Astrocyte (in vitro differentiated cells and primary cell): ENCODE measurements around the gene MACROH2A1. TPM values are rescaled to one million over a fixed set of nuclear protein-coding genes. Genes with fewer than 3 reads are reported as not detected.

Source experiments
- DNase-seq: peaks from one replicate; pipeline ENCODE4 v3.0.0-alpha.2; 2010; ENCODE audit warnings: low read depth
- FAIRE-seq: peaks from 2 replicates; lab custom pipeline; 2011; peaks lifted over from hg19 to GRCh38; lab: Jason Lieb, UNC
- H2AFZ ChIP-seq: 2 replicates; pipeline ENCODE4 v1.6.0; 2012; ENCODE audit warnings: low read depth, low read length, inconsistent platforms
- H3K27ac ChIP-seq: 2 replicates; pipeline ENCODE4 v1.5.1; 2011; ENCODE audit warnings: low read depth, low read length, inconsistent platforms
- H3K27me3 ChIP-seq: 2 replicates; pipeline ENCODE4 v1.6.0; 2011; ENCODE audit warnings: low read length, inconsistent platforms; ENCODE audit not compliant: insufficient read depth
- H3K36me3 ChIP-seq: 2 replicates; pipeline ENCODE4 v1.5.1; 2011; ENCODE audit warnings: low read length, inconsistent platforms; ENCODE audit not compliant: insufficient read depth
- H3K4me1 ChIP-seq: 2 replicates; pipeline ENCODE4 v1.5.1; 2011; ENCODE audit warnings: low read length, inconsistent platforms; ENCODE audit not compliant: insufficient read depth
- H3K4me2 ChIP-seq: 2 replicates; pipeline ENCODE4 v1.6.0; 2012; ENCODE audit warnings: low read length, inconsistent platforms
- H3K4me3 ChIP-seq: 2 replicates; pipeline ENCODE4 v1.5.1; 2011; ENCODE audit warnings: low read depth, mild to moderate bottlenecking, low read length, inconsistent platforms; ENCODE audit not compliant: insufficient read depth
- H3K79me2 ChIP-seq: 2 replicates; pipeline ENCODE4 v1.6.0; 2012; ENCODE audit warnings: mild to moderate bottlenecking, low read length, inconsistent platforms; ENCODE audit not compliant: insufficient read depth
- H3K9ac ChIP-seq: 2 replicates; pipeline ENCODE4 v1.6.0; 2012; ENCODE audit warnings: mild to moderate bottlenecking, low read length, inconsistent platforms
- H3K9me3 ChIP-seq: 2 replicates; pipeline ENCODE4 v1.5.1; 2012; ENCODE audit warnings: low read depth, mild to moderate bottlenecking, low read length, inconsistent platforms; ENCODE audit not compliant: insufficient read depth
- H4K20me1 ChIP-seq: 2 replicates; pipeline ENCODE4 v1.6.0; 2012; ENCODE audit warnings: low read length, inconsistent platforms; ENCODE audit not compliant: insufficient read depth
- H3K27ac Mint-ChIP-seq: one replicate; pipeline ENCODE4 v1.8.0; 2021; ENCODE audit warnings: mild to moderate bottlenecking, mixed read lengths; ENCODE audit not compliant: unreplicated experiment
- H3K27me3 Mint-ChIP-seq: one replicate; pipeline ENCODE4 v1.8.0; 2021; ENCODE audit warnings: low read depth, mixed read lengths; ENCODE audit not compliant: unreplicated experiment
- H3K36me3 Mint-ChIP-seq: one replicate; pipeline ENCODE4 v1.8.0; 2021; ENCODE audit warnings: low read depth, mixed read lengths; ENCODE audit not compliant: unreplicated experiment
- H3K4me1 Mint-ChIP-seq: one replicate; pipeline ENCODE4 v1.8.0; 2021; ENCODE audit warnings: low read depth, mixed read lengths; ENCODE audit not compliant: unreplicated experiment
- H3K4me3 Mint-ChIP-seq: one replicate; pipeline ENCODE4 v1.8.0; 2021; ENCODE audit warnings: mild to moderate bottlenecking, moderate library complexity, mixed read lengths; ENCODE audit not compliant: unreplicated experiment
- H3K9me3 Mint-ChIP-seq: one replicate; pipeline ENCODE4 v1.8.0; 2021; ENCODE audit warnings: mild to moderate bottlenecking, mixed read lengths; ENCODE audit not compliant: unreplicated experiment
- CTCF ChIP-seq: IDR thresholded peaks from 2 replicates; pipeline ENCODE4 v1.5.1; 2011; ENCODE audit warnings: low read depth, mild to moderate bottlenecking, inconsistent platforms, low read length, moderate library complexity; ENCODE audit not compliant: insufficient read depth
- EZH2 ChIP-seq: IDR thresholded peaks from 2 replicates; pipeline ENCODE4 v1.6.1; 2012; ENCODE audit warnings: mild to moderate bottlenecking, low read length, inconsistent platforms; ENCODE audit not compliant: insufficient read depth
- total RNA-seq: library from RNA; stranded (reverse); gene quantifications from 2 replicates; pipeline ENCODE4 v1.2.1, GENCODE V29; 2021

The MACROH2A1 gene
- total RNA-seq, 1 donor from 2014 or later: 143 TPM

GRCh38 chr5:135439231-135440205 lies 40.5 kb upstream of the MACROH2A1 start:
- Mint-ChIP-seq H3K27me3 (peaks cover 2% of the 10 kb centered on the region), H3K36me3 (no peaks in the 10 kb centered on the region), H3K9me3 (peaks cover 2% of the 10 kb centered on the region), H3K27ac (no peak overlapping the region), H3K4me1 (peaks cover 23% of the 10 kb centered on the region), H3K4me3 (no peak overlapping the region)
- Histone ChIP-seq H2AFZ (no peak overlapping the region), H3K27me3 (no peaks in the 10 kb centered on the region), H3K36me3 (no peaks in the 10 kb centered on the region), H3K79me2 (no peaks in the 10 kb centered on the region), H3K4me2 (no peak overlapping the region), H4K20me1 (no peaks in the 10 kb centered on the region), H3K9me3 (no peaks in the 10 kb centered on the region), H3K4me1 (peaks cover 21% of the 10 kb centered on the region), H3K9ac (no peak overlapping the region), H3K27ac (no peak overlapping the region), H3K4me3 (no peak overlapping the region)
- TF ChIP-seq CTCF: no peak
- TF ChIP-seq EZH2: no peak
- DNase-seq (no peak), FAIRE-seq (no peak)

- Mint-ChIP-seq H3K27me3 (peaks cover 3% of the 10 kb centered on the region), H3K4me1 (peaks cover 25% of the 10 kb centered on the region), H3K9me3 (peaks cover 2% of the 10 kb centered on the region), H3K36me3 (no peaks in the 10 kb centered on the region), H3K27ac (no peak overlapping the region), H3K4me3 (no peak overlapping the region)
- no peak overlapping the region for H3K27ac ChIP-seq
- H3K36me3 ChIP-seq: no peaks in the 10 kb centered on the region
- DNase-seq (no peak), FAIRE-seq (no peak)
- no peaks in the 10 kb centered on the region for H3K79me2 ChIP-seq
- H4K20me1 ChIP-seq: no peaks in the 10 kb centered on the region
- H3K4me1 ChIP-seq: peaks cover 29% of the 10 kb centered on the region
- H3K9me3 ChIP-seq: no peaks in the 10 kb centered on the region
- no peak overlapping the region for H2AFZ ChIP-seq
- no peak for TF ChIP-seq CTCF
- TF ChIP-seq EZH2: no peak
- no peak overlapping the region for H3K4me3 ChIP-seq
- H3K9ac ChIP-seq: no peak overlapping the region
- H3K27me3 ChIP-seq: no peaks in the 10 kb centered on the region
- H3K4me2 ChIP-seq: no peak overlapping the region
Observed at GRCh38 chr5:135438636-135439221, 39.7 kb upstream of the MACROH2A1 start.
